Esophagus (tissue), 2 donors: ENCODE measurements around the gene ACLY. TPM values are rescaled to one million over a fixed set of nuclear protein-coding genes. Genes with fewer than 3 reads are reported as not detected.

Experiments used
- H3K27ac ChIP-seq, 2 donors: one replicate each; pipeline ENCODE4 v1.5.1; 2013; ENCODE audit warnings: low read depth in 2 of 2, mild to moderate bottlenecking in 2 of 2, inconsistent platforms in 1 of 2, low read length in 1 of 2, moderate library complexity in 1 of 2
- H3K27me3 ChIP-seq, 2 donors: one replicate each; pipeline ENCODE4 v1.6.1; 2013; ENCODE audit warnings: low read length in 2 of 2, control low read depth in 1 of 2, mild to moderate bottlenecking in 1 of 2; ENCODE audit not compliant: insufficient read depth in 2 of 2, control insufficient read depth in 1 of 2
- H3K36me3 ChIP-seq, 2 donors: one replicate each; pipeline ENCODE4 v1.6.1; 2013; ENCODE audit warnings: low read length in 1 of 2; ENCODE audit not compliant: control insufficient read depth in 2 of 2, insufficient read depth in 2 of 2
- H3K4me1 ChIP-seq, 2 donors: one replicate each; pipeline ENCODE4 v1.6.1; 2013; ENCODE audit warnings: low read length in 1 of 2; ENCODE audit not compliant: control insufficient read depth in 2 of 2, insufficient read depth in 2 of 2
- H3K4me3 ChIP-seq, 2 donors: one replicate each; pipeline ENCODE4 v1.5.1; 2013; ENCODE audit warnings: low read length in 2 of 2, mild to moderate bottlenecking in 2 of 2, low read depth in 1 of 2, moderate library complexity in 1 of 2
- H3K9me3 ChIP-seq, 2 donors: one replicate each; pipeline ENCODE4 v1.6.1; 2013; ENCODE audit warnings: mild to moderate bottlenecking in 2 of 2, low read depth in 1 of 2, low read length in 1 of 2, moderate library complexity in 1 of 2; ENCODE audit not compliant: control insufficient read depth in 2 of 2, insufficient read depth in 1 of 2
- WGBS, 2 donors: extraction: QIAGEN DNeasy Blood & Tissue Kit; methylation state at CpG; one replicate each; pipeline ENCODE4 v1.1.7; 2013; 5-methylcytosine and 5-hydroxymethylcytosine counted together
- polyA plus RNA-seq, 2 donors: library from polyadenylated mRNA; stranded (reverse); fragments of 200-250 nt; gene quantifications; one replicate each; pipeline ENCODE4 v1.2.3, GENCODE V29; 2013
- donor health status: healthy with polysubstance abuse.
- donor health status: Bipolar disorder and iron deficiency.

Gene ACLY
- polyA plus RNA-seq, 2 donors = 16.4 to 27.1 TPM

- no peak overlapping the region for H3K4me3 ChIP-seq
- H3K9me3 ChIP-seq = no peaks in the 10 kb centered on the region
- no peaks in the 10 kb centered on the region for H3K27me3 ChIP-seq
- peaks cover 3 to 6% of the 10 kb centered on the region in 2 donors for H3K4me1 ChIP-seq
- H3K27ac ChIP-seq = no peak overlapping the region
- 62 to 71% methylated on average over 6 of the region's 6 CpGs for WGBS, 2 donors
- H3K36me3 ChIP-seq = peaks cover 33 to 36% of the 10 kb centered on the region in 2 donors
Measured at GRCh38 chr17:41914358-41914766, 4.4 kb downstream of the ACLY start.

GRCh38 chr17:41913798-41914197 is 5.0 kb downstream of the ACLY start:
- WGBS, 2 donors = 80 to 92% methylated on average over 4 of the region's 4 CpGs
- Histone ChIP-seq H3K27ac (no peak overlapping the region), H3K4me1 (peaks cover 5% of the 10 kb centered on the region in 2 donors), H3K9me3 (no peaks in the 10 kb centered on the region), H3K27me3 (no peaks in the 10 kb centered on the region), H3K4me3 (no peak overlapping the region), H3K36me3 (peaks cover 33 to 42% of the 10 kb centered on the region in 2 donors)

- no peak overlapping the region for H3K4me3 ChIP-seq
- 85 to 86% methylated on average over 1 of the region's 1 CpG for WGBS, 2 donors
- peaks cover 5% of the 10 kb centered on the region in 2 donors for H3K4me1 ChIP-seq
- no peaks in the 10 kb centered on the region for H3K27me3 ChIP-seq
- no peak overlapping the region for H3K27ac ChIP-seq
- H3K36me3 ChIP-seq = peaks cover 36 to 49% of the 10 kb centered on the region in 2 donors
- no peaks in the 10 kb centered on the region for H3K9me3 ChIP-seq
Measured at GRCh38 chr17:41912925-41913324, 5.8 kb downstream of the ACLY start.

GRCh38 chr17:41910701-41911391 is 7.9 kb downstream of the ACLY start:
- Histone ChIP-seq H3K4me1 (peaks cover 2 to 5% of the 10 kb centered on the region in 2 donors), H3K27me3 (no peaks in the 10 kb centered on the region), H3K9me3 (no peaks in the 10 kb centered on the region), H3K27ac (no peak overlapping the region), H3K4me3 (no peak overlapping the region), H3K36me3 (peaks cover 40 to 62% of the 10 kb centered on the region in 2 donors)
- 90 to 93% methylated on average over 13 of the region's 13 CpGs for WGBS, 2 donors

- H3K36me3 ChIP-seq = peaks cover 50 to 79% of the 10 kb centered on the region in 2 donors
- no peak overlapping the region for H3K27ac ChIP-seq
- no peaks in the 10 kb centered on the region for H3K9me3 ChIP-seq
- peaks cover 2 to 5% of the 10 kb centered on the region in 2 donors for H3K4me1 ChIP-seq
- 89 to 91% methylated on average over 13 of the region's 13 CpGs for WGBS, 2 donors
- H3K27me3 ChIP-seq = no peaks in the 10 kb centered on the region
- no peak overlapping the region for H3K4me3 ChIP-seq
Measured at GRCh38 chr17:41909088-41909487, 9.7 kb downstream of the ACLY start.

- H3K9me3 ChIP-seq = no peaks in the 10 kb centered on the region
- no peak overlapping the region for H3K27ac ChIP-seq
- WGBS, 2 donors = 73 to 93% methylated on average over 14 of the region's 14 CpGs
- peaks cover 42 to 73% of the 10 kb centered on the region in 2 donors for H3K36me3 ChIP-seq
- peaks cover 0 to 5% of the 10 kb centered on the region in 2 donors for H3K4me1 ChIP-seq
- no peak overlapping the region for H3K4me3 ChIP-seq
- H3K27me3 ChIP-seq = no peaks in the 10 kb centered on the region
Measured at GRCh38 chr17:41907633-41908539, 10.9 kb downstream of the ACLY start.

DNA sequence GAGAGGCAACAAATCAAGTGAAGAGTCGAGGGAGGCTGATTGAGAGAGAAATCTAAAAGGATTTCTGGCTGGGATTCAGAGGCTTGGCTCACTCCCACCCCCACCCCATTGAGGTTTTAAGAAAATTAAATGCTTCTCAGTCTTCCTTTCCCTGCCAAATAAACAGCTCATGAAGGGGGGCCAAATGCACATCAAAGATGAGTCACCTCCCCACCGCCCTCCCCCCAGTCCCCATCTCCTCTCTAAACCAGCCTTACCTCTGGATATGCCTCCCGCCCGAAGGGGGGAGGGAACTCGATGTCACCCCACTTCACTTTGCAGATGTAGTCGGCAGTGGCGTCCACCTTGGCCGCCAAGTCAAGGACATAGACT is 11.6 kb downstream of the ACLY start:
- Histone ChIP-seq H3K9me3 (no peaks in the 10 kb centered on the region), H3K27ac (no peak overlapping the region)
- 79 to 83% methylated on average over 8 of the region's 8 CpGs for WGBS, 2 donors

DNA sequence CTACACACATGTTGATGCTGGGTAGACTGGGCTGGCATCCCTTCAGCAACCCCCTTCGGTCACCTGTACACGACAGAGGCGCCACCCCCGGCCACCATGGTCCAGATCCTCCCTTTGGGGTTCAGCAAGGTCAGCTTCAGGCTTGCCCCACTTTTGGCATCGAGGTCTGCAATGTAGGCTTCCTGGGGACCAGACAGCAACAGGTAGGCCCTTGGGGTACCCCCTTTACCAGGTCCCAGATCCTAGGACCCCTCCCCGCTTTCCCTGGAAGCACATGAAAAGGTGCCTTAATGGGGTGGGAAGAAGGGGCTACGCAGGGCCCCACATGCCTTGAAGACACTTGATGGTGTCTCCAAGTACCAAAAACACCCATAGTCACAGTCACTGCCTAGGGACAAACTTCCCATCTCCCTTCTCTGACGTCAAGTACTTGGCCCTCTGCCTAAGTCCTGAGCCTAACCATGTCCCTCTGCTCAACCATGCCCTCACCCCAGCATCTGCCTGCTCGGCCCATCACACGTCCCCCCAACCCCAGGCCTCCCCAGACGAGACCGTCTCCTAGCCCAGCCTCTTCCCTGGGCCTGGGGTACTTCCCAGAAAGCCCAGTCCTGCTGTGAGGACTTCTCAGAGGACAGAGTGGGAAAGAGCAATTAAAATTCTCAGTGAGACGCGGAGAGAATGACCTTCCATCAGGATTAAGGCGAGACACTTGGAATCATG is 12.1 kb downstream of the ACLY start:
- 86 to 87% methylated on average over 15 of the region's 15 CpGs for WGBS, 2 donors
- peaks cover 0 to 5% of the 10 kb centered on the region in 2 donors for H3K4me1 ChIP-seq
- H3K27ac ChIP-seq = no peak overlapping the region
- no peak overlapping the region for H3K4me3 ChIP-seq
- H3K27me3 ChIP-seq = no peaks in the 10 kb centered on the region
- no peaks in the 10 kb centered on the region for H3K9me3 ChIP-seq
- peaks cover 38 to 71% of the 10 kb centered on the region in 2 donors for H3K36me3 ChIP-seq

More for the DNA sequence above, 11.6 kb downstream of the ACLY start:
- Histone ChIP-seq H3K27me3 (no peaks in the 10 kb centered on the region), H3K4me3 (no peak overlapping the region), H3K4me1 (peaks cover 0 to 5% of the 10 kb centered on the region in 2 donors), H3K36me3 (peaks cover 38 to 70% of the 10 kb centered on the region in 2 donors)

DNA sequence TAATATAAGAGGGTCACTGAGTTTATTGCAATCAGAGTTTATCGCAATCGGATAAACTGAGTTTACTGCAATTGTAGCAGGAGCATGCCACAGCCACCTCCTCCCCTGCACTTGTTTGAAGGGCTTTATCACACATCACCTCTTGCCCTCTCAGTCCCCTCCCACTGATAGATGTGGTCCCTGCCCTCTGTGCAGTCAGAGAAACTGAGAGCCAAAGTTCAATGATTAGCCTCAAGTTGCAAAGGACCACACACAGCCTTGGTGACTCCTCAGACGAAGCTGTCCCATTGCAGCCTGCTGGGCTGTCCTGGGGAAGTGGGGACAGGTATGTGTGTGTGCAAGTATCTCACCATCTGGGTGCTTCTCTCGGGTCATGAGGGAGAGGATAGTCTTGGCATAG is 13.6 kb downstream of the ACLY start:
- Histone ChIP-seq H3K27me3 (no peaks in the 10 kb centered on the region), H3K27ac (no peak overlapping the region), H3K36me3 (peaks cover 24 to 66% of the 10 kb centered on the region in 2 donors), H3K9me3 (no peaks in the 10 kb centered on the region), H3K4me1 (peaks cover 0 to 2% of the 10 kb centered on the region in 2 donors), H3K4me3 (no peak overlapping the region)
- WGBS, 2 donors = 89 to 93% methylated on average over 4 of the region's 4 CpGs
